SK-N-SH (cell line): ENCODE measurements around the gene ALDOA. TPM values are rescaled to one million over a fixed set of nuclear protein-coding genes. Genes with fewer than 3 reads are reported as not detected.

Experiments
- CTCF ChIA-PET: fragments of 300-600, 350-600 bp; formaldehyde crosslinking; extraction: SDS; loops from one replicate; lab custom pipeline; 2021; lab: Yijun Ruan, JAX
- POLR2A ChIA-PET: fragments of 350-600 bp; sonication (Branson Sonifier 250); formaldehyde crosslinking; extraction: SDS; loops from one replicate; lab custom pipeline; 2020; ENCODE audit warnings: antibody characterized with exemption, inconsistent platforms; lab: Yijun Ruan, JAX
- DNase-seq: peaks from one replicate; pipeline ENCODE4 v3.0.0; 2012
- H2AFZ ChIP-seq: fragments of 200-600 bp; sonication (generic); 2 replicates; pipeline ENCODE4 v1.8.1; 2016; ENCODE audit warnings: antibody characterized with exemption, mild to moderate bottlenecking, low read depth
- H3F3A ChIP-seq: fragments of 200-600 bp; sonication (generic); replicated peaks from 2 replicates; pipeline ENCODE3; 2016; ENCODE audit warnings: antibody characterized with exemption, mild to moderate bottlenecking; ENCODE audit not compliant: insufficient read depth
- H3K27ac ChIP-seq, 2 experiments: fragments of 200-500 bp in 1 of 2; fragments of 200-600 bp in 1 of 2; sonication (Bioruptor generic) in 1 of 2; sonication (generic), shearing (Covaris generic) in 1 of 2; 2 replicates each; pipeline versions ENCODE4 v1.5.1 to v1.6.1; 2014 to 2016; ENCODE audit warnings: low read depth in 2 of 2, inconsistent platforms in 1 of 2, low read length in 1 of 2, mild to moderate bottlenecking in 1 of 2, mixed read lengths in 1 of 2
- H3K27me3 ChIP-seq: fragments of 200-600 bp; sonication (generic), shearing (Covaris generic); 2 replicates; pipeline ENCODE4 v1.6.1; 2016; ENCODE audit warnings: mixed run types; ENCODE audit not compliant: insufficient read depth
- H3K36me3 ChIP-seq, 2 experiments: fragments of 200-500 bp in 1 of 2; fragments of 200-600 bp in 1 of 2; sonication (Bioruptor generic) in 1 of 2; sonication (generic) in 1 of 2; replicated peaks in 1 of 2; 2 replicates each; pipeline versions ENCODE3 to v1.5.1; 2014 to 2016; ENCODE audit warnings: low read length in 1 of 2, mild to moderate bottlenecking in 1 of 2; ENCODE audit not compliant: insufficient read depth in 2 of 2, control insufficient read depth in 1 of 2
- H3K4me1 ChIP-seq, 2 experiments: fragments of 200-500 bp in 1 of 2; fragments of 200-600 bp in 1 of 2; sonication (Bioruptor generic) in 1 of 2; sonication (generic), shearing (Covaris generic) in 1 of 2; 2 replicates each; pipeline versions ENCODE4 v1.5.1 to v1.6.1; 2014 to 2016; ENCODE audit warnings: low read depth in 1 of 2, low read length in 1 of 2, mixed run types in 1 of 2; ENCODE audit not compliant: insufficient read depth in 2 of 2, control insufficient read depth in 1 of 2
- H3K4me2 ChIP-seq: fragments of 200-600 bp; sonication (generic), shearing (Covaris generic); 2 replicates; pipeline ENCODE4 v1.6.1; 2017; ENCODE audit warnings: mixed run types
- H3K4me3 ChIP-seq, 2 experiments: fragments of 200-500 bp in 1 of 2; fragments of 200-600 bp in 1 of 2; sonication (Bioruptor generic) in 1 of 2; sonication (generic), shearing (Covaris generic) in 1 of 2; 2 replicates each; pipeline versions ENCODE4 v1.5.1 to v1.8.1; 2014 to 2016; ENCODE audit warnings: low read depth in 2 of 2, inconsistent platforms in 1 of 2, low read length in 1 of 2, mild to moderate bottlenecking in 1 of 2, mixed read lengths in 1 of 2, moderate library complexity in 1 of 2
- H3K79me2 ChIP-seq: fragments of 200-600 bp; sonication (generic); 2 replicates; pipeline ENCODE4 v1.8.1; 2017; ENCODE audit warnings: mild to moderate bottlenecking; ENCODE audit not compliant: insufficient read depth
- H3K9ac ChIP-seq: fragments of 200-600 bp; sonication (generic); 2 replicates; pipeline ENCODE4 v1.6.1; 2017; ENCODE audit warnings: mixed run types
- H3K9me2 ChIP-seq: fragments of 200-600 bp; sonication (generic); 2 replicates; pipeline ENCODE4 v1.6.1; 2017; ENCODE audit warnings: mixed run types
- H3K9me3 ChIP-seq: fragments of 200-600 bp; sonication (generic); 2 replicates; pipeline ENCODE4 v1.6.1; 2017; ENCODE audit warnings: mixed run types, mild to moderate bottlenecking, moderate library complexity
- H4K20me1 ChIP-seq: fragments of 200-600 bp; sonication (generic); 2 replicates; pipeline ENCODE4 v1.6.1; 2017; ENCODE audit warnings: mild to moderate bottlenecking, mixed run types; ENCODE audit not compliant: insufficient read depth
- CHD2 ChIP-seq: fragments of 150-350 bp; IDR thresholded peaks from 2 replicates; pipeline ENCODE4 v1.6.1; 2018; ENCODE audit warnings: low read length; ENCODE audit not compliant: partially characterized antibody
- EP300 ChIP-seq, 2 experiments: IDR thresholded peaks; 2 replicates each; pipeline versions ENCODE4 v1.4.0 to v1.6.1; 2012; ENCODE audit warnings: borderline replicate concordance in 1 of 2, low read depth in 1 of 2, low read length in 1 of 2
- EZH2phosphoT487 ChIP-seq: fragments of 200-600 bp; sonication (generic); IDR thresholded peaks from 2 replicates; pipeline ENCODE4 v1.6.1; 2017; ENCODE audit warnings: low read depth, mixed run types, mild to moderate bottlenecking, antibody characterized with exemption, moderate library complexity, borderline replicate concordance
- FOXJ3 ChIP-seq: sonication (generic); formaldehyde crosslinking; IDR thresholded peaks from 2 replicates; pipeline ENCODE4 v1.5.1; 2020; ENCODE audit warnings: mild to moderate bottlenecking, missing genetic modification reagents
- FOXM1 ChIP-seq: IDR thresholded peaks from 2 replicates; pipeline ENCODE4 v1.4.0; 2012; ENCODE audit warnings: low read depth, mild to moderate bottlenecking
- GABPA ChIP-seq: IDR thresholded peaks from 2 replicates; pipeline ENCODE4 v1.4.0; 2012; ENCODE audit warnings: low read depth, mild to moderate bottlenecking
- GATA2 ChIP-seq: sonication (generic); formaldehyde crosslinking; IDR thresholded peaks from 2 replicates; pipeline ENCODE4 v1.5.0; 2020; ENCODE audit warnings: mild to moderate bottlenecking, missing genetic modification reagents
- IRF3 ChIP-seq: fragments of 150-350 bp; IDR thresholded peaks from 2 replicates; pipeline ENCODE4 v1.6.1; 2016; ENCODE audit warnings: mild to moderate bottlenecking, low read depth, low read length
- JUND ChIP-seq: IDR thresholded peaks from 2 replicates; pipeline ENCODE4 v1.4.0; 2012
- MXI1 ChIP-seq: IDR thresholded peaks from 2 replicates; pipeline ENCODE4 v1.6.1; 2012; ENCODE audit warnings: mild to moderate bottlenecking, low read depth, low read length, improper control_type of control experiment
- NFIC ChIP-seq: IDR thresholded peaks from 2 replicates; pipeline ENCODE4 v1.4.0; 2012; ENCODE audit warnings: borderline replicate concordance
- NRF1 ChIP-seq: IDR thresholded peaks from 2 replicates; pipeline ENCODE4 v1.6.1; 2012; ENCODE audit warnings: low read depth, mild to moderate bottlenecking, low read length
- POLR2AphosphoS5 ChIP-seq: IDR thresholded peaks from 2 replicates; pipeline ENCODE4 v1.6.1; 2012; ENCODE audit warnings: low read depth, low read length
- RAD21 ChIP-seq: IDR thresholded peaks from 2 replicates; pipeline ENCODE4 v1.6.1; 2012; ENCODE audit warnings: mild to moderate bottlenecking, low read length
- RCOR1 ChIP-seq: fragments of 150-350 bp; IDR thresholded peaks from 2 replicates; pipeline ENCODE4 v1.6.1; 2017; ENCODE audit warnings: antibody characterized with exemption, low read length
- REST ChIP-seq: IDR thresholded peaks from 2 replicates; pipeline ENCODE4 v1.6.1; 2012; ENCODE audit warnings: mild to moderate bottlenecking, low read depth, low read length, moderate library complexity
- RFX5 ChIP-seq: IDR thresholded peaks from 2 replicates; pipeline ENCODE4 v1.6.1; 2012; ENCODE audit warnings: mild to moderate bottlenecking, improper control_type of control experiment, low read length
- SMC3 ChIP-seq: IDR thresholded peaks from 2 replicates; pipeline ENCODE4 v1.6.1; 2012; ENCODE audit warnings: low read depth, low read length, improper control_type of control experiment
- TCF12 ChIP-seq: IDR thresholded peaks from 2 replicates; pipeline ENCODE4 v1.4.0; 2012
- USF1 ChIP-seq: IDR thresholded peaks from 2 replicates; pipeline ENCODE4 v1.4.0; 2012; ENCODE audit warnings: low read depth, borderline replicate concordance
- USF2 ChIP-seq: fragments of 150-350 bp; IDR thresholded peaks from 2 replicates; pipeline ENCODE4 v1.6.1; 2017; ENCODE audit warnings: antibody characterized with exemption, low read length, low read depth, borderline replicate concordance
- YY1 ChIP-seq: IDR thresholded peaks from 2 replicates; pipeline ENCODE4 v1.4.0; 2012; ENCODE audit warnings: low read depth, mild to moderate bottlenecking
- WGBS: methylation state at CpG from one replicate; pipeline ENCODE4 v1.1.6; 2017; ENCODE audit warnings: low lambda C conversion rate; 5-methylcytosine and 5-hydroxymethylcytosine counted together
- polyA plus RNA-seq, 3 experiments: library from polyadenylated mRNA; depleted of rRNA; stranded (reverse); fragments of >200 nt; gene quantifications; 2 replicates each; pipeline ENCODE4 v1.2.3, GENCODE V29; 2012

The ALDOA gene
- polyA plus RNA-seq, 1 of the 3 experiments (the other 2 are of a cell fraction), result 641 TPM

GRCh38 chr16:30096862-30097563 lies 31.5 kb downstream of the ALDOA start:
- Histone ChIP-seq H3K9ac (no peak overlapping the region), H3F3A (peaks cover 11% of the 10 kb centered on the region), H3K9me3 (no peaks in the 10 kb centered on the region), H3K36me3 (no peaks in the 10 kb centered on the region), H3K27me3 (no peaks in the 10 kb centered on the region), H3K4me1 (peaks cover 0 to 27% of the 10 kb centered on the region in 2 experiments; a peak in 1 of 4 replicates), H3K4me2 (0 out of 2 replicates have a peak overlapping the region, but pooled peaks have one; percentile 69), H3K9me2 (no peaks in the 10 kb centered on the region), H4K20me1 (no peaks in the 10 kb centered on the region), H3K79me2 (peaks cover 4% of the 10 kb centered on the region; the same call in 1 of the 2 replicates), H3K27ac (peak overlapping the region; percentile 51 to 85; a peak in 3 of 4 replicates), H3K4me3 (peak overlapping the region in 1 of 2 experiments; percentile 63; a peak in 1 of 4 replicates), H2AFZ (peak overlapping the region; percentile 75; the same call in 1 of the 2 replicates)
- WGBS, result 95% methylated on average over 18 of the region's 18 CpGs
- POLR2A ChIA-PET, result interaction anchor here (1.4 kb wide), 1 partner anchor 32 kb away, joined by 5 read pairs; the partner anchor contains the start of gene ALDOA
- CTCF ChIA-PET, result interaction anchor here (1.4 to 2.2 kb wide), 2 partner anchors 15 to 23 kb away, joined by 3 to 12 read pairs; partner anchors contain the start of gene GDPD3
- no peak for DNase-seq
- TF ChIP-seq FOXJ3 (CRISPR knock-in tag) (no peak), RFX5 (no peak), GABPA (no peak), EP300 (IDR thresholded peaks at IDR 0.05; ENCODE audit: borderline replicate concordance in 1 of 2, low read depth in 1 of 2, low read length in 1 of 2) (no peak), GATA2 (CRISPR knock-in tag) (no peak)

- Histone ChIP-seq H3K4me2 (no peak overlapping the region), H3K27me3 (no peaks in the 10 kb centered on the region), H3K4me3 (no peak overlapping the region), H3K9ac (no peak overlapping the region), H3K27ac (no peak overlapping the region), H3F3A (no peaks in the 10 kb centered on the region), H3K4me1 (no peaks in the 10 kb centered on the region), H3K9me3 (no peaks in the 10 kb centered on the region), H3K36me3 (peaks cover 0 to 7% of the 10 kb centered on the region in 2 experiments), H2AFZ (no peak overlapping the region), H4K20me1 (no peaks in the 10 kb centered on the region), H3K79me2 (no peaks in the 10 kb centered on the region), H3K9me2 (no peaks in the 10 kb centered on the region)
- CTCF ChIA-PET, result interaction anchor here (3.3 to 4.5 kb wide), 2 partner anchors 9 to 12 kb away, joined by 14 to 39 read pairs; partner anchors contain the start of genes GDPD3 and TBX6
- WGBS, result 81% methylated on average over 4 of the region's 4 CpGs
- POLR2A ChIA-PET, result no interaction called here
- TF ChIP-seq POLR2AphosphoS5 (no peak), CHD2 (no peak), USF2 (no peak), NRF1 (no peak), MXI1 (no peak), IRF3 (no peak), SMC3 (no peak), RFX5 (no peak), REST (no peak), TCF12 (no peak), USF1 (no peak), JUND (no peak), RCOR1 (no peak), YY1 (no peak), GATA2 (CRISPR knock-in tag) (no peak), NFIC (no peak), RAD21 (no peak), FOXM1 (no peak), EZH2phosphoT487 (no peak)
- DNase-seq, result no peak
Measured at GRCh38 chr16:30104090-30104489, 38.5 kb downstream of the ALDOA start.
